HL-60 (cell line): ENCODE data around the gene ACTRT2.

Experiments used
- CTCF ChIP-seq: IDR thresholded peaks from one replicate; pipeline ENCODE4 v1.5.1; 2011; ENCODE audit warnings: low read length, control low read depth, inconsistent platforms; ENCODE audit not compliant: insufficient read depth
- POLR2AphosphoS5 ChIP-seq: IDR thresholded peaks from 2 replicates; pipeline ENCODE4 v1.6.1; 2012; ENCODE audit warnings: low read depth

- TF ChIP-seq CTCF (no peak), POLR2AphosphoS5 (no peak)
These were observed 13.7 kb upstream of the ACTRT2 start for GRCh38 chr1:3007298-3008147.
